Daoy (cell line): ENCODE measurements around the gene OTULINL. TPM values are rescaled to one million over a fixed set of nuclear protein-coding genes. Genes with fewer than 3 reads are reported as not detected.

Source experiments
- DNase-seq: peaks from one replicate; pipeline ENCODE4 v3.0.0-alpha.2; 2015; ENCODE audit warnings: low read depth
- total RNA-seq: library from RNA; depleted of rRNA; stranded (reverse); fragments of >200 nt; shearing (Covaris generic); gene quantifications from 2 replicates; pipeline ENCODE4 v1.2.3, GENCODE V29; 2014

OTULINL gene
- total RNA-seq, 1 experiment from 2014 or later: 1.9 TPM

DNA sequence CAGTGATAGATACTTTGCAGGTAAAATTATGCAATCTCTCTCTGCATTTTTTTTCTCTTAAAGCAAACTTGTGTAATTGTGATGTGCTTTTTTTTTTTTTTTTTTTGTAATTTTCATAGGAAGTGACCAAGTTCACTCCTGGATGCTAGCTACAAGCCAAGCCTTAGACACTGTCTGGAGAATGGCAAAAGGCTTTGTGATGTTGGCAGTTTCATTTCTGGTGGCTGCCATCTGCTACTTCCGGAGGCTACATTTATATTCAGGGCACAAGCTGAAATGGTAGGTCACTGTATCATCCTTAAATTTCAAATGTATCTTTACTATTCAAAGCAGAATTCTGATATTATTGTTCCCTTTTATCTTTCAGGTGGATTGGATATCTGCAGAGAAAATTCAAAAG, 19.3 kb downstream of the OTULINL start:
- DNase-seq: no peak

DNA sequence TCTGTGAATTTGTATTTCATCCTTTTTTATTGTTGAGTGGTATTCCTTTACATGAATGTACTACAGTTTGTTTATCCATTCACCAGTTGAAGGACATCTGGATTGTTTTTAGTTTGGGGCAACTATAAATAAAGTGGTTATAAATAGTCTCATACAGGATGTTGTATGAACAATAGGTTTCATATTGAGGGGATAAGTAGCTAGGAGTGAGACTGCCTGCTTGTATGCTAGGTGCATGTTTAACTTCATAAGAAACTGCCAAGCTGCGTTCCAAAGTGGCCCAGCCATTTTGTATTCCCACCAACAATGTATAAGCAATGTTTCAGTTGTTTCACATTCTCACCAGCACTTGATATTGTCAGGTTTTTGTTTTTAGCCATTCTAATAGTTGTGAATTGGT, 21.5 kb downstream of the OTULINL start:
- DNase-seq: no peak

DNA sequence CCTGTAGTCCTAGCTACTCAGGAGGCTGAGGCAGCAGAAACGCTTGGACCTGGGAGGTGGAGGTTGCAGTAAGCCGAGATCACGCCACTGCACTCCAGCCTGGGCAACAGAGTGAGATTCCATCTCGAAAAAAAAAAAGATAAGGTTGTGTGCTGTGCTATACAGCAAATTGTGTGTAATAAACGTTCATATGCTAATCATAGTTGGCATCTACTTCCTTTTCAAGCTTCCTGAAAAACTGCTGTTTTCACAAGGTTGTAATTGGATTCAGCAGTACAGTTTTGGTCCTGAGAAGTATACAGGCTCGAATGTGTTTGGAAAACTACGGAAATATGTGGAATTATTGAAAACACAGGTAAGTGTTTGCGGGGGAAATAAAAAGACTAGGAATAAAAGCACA, 25.5 kb downstream of the OTULINL start:
- no peak for DNase-seq

DNA sequence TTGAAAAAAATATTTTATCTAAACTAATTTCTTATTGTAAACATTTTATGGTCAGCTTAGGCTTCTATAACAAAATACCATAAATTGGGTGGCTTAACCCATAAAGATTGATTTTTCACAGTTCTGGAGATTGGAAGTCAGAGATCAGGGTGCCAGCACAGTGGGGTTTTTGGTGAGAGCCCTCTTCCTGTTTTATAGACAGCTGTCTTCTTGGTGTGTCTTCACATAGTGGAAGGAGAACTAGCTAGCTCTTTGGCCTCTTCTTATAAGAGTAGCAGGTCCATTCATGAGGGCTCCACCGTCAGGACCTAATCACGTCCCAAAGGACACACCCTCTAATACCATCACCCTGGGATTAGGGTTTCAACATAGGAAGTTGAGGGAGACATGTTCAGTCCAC, 26.6 kb downstream of the OTULINL start:
- no peak for DNase-seq

DNA sequence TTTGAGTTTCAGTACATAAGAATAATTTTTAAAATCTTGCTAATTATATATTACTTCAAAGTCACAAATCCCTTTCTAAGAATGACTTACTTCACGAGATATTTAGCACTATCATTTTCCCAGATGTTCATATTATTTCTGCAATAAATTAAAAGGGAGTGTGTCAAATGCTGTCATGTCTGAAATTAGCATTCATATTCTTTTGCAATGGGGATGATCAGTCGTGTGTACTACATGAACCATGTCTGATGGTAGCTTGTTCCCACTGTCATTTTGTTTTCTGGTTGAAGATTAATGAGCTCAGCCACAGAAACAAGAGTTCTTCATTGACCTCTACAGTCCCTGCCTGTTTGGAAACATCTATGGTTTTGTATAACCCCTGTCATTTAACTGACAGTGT, 30.1 kb downstream of the OTULINL start:
- no peak for DNase-seq

DNA sequence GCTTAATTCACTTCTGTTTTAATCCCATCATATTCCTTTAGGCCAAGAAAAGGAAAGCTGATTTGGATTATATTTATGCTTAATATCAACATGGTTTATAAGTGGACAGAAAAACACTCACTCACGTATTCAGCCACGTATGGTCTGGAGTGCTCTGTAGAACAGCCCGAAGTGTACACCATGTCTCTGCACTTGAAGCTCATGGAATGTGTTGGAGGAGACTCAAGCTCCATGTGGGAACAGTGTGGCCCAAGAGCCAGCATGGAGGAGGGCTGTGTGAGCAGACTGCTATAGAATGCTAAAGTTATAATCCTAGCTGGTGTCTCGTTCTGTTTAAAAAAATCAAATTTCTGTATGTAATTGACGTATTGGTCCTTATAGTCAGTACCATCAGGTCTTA, 32.9 kb downstream of the OTULINL start:
- no peak for DNase-seq

DNA sequence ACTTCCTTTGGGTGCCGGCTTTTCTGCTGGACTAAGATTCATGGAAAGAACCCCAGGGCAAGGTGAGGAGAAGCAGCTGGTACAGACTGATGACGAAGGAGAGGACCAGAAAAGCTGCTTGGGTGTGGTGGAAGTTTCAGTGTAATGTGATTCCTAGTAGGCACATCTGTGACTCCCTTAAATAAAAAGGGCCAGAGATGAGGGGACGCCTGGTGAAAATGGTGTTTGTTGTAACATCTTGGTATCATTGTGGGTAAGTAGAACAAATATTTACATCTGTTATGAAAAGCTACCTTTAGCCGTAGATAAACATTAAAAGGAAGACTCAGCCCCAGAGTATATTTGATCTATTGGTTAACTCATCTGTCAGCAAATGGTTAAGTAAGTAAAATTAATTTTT, 33.8 kb downstream of the OTULINL start:
- DNase-seq: no peak

DNA sequence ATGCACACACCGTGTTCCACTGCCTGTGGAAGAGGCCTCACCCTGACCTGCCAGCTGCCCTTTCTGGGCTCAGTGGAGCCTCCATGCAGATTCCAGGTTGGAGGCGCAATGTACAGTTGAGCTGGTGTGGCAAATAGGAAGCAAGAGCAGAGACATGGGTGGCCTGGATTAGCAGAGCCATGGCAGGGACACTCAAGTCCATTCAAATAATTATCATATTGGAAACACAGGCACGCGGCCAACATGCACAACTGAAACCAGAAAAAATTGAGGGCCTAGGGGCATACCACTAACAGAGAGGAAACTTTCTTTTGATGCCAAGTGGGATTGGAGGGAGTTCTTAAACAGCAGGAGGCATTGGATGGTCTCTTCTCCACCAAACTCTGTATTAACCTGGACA, 35.8 kb downstream of the OTULINL start:
- no peak for DNase-seq

DNA sequence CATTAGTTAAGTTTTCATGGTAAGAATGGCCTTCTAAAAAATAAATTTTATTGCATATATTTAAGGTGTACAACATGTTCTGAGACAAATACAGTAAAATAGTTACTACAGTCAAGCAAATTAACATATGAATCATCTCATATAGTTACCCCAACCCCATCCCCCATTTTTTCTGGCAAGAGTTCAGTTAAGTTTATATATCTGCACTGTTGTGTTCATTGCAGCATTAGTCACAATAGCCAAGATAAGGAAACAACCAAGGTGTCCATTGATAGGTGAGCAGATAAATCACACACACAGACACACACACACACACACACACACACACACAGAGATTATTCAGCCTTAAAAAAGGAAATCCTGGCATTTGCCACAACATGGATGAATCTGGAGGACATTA, 45.7 kb downstream of the OTULINL start:
- DNase-seq: no peak

DNA sequence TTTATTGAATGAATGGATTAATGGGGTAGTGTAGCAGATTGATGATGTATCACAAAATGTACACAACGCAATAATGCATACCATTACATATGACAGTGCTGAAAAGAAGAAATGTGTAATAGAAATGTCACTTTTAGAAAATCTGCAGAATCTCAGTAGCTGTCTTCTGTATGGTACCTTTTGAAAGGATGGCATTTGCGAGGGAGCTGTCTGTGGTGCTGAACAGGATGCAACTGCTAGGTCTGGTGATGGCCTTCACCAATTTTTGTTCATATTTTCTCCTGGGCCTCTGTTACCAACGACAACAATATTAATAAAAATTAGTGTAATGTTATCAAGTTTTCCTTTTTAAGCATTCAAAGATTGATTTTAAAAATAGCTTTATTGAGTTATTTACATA, 46.8 kb downstream of the OTULINL start:
- DNase-seq: peak; percentile 56

DNA sequence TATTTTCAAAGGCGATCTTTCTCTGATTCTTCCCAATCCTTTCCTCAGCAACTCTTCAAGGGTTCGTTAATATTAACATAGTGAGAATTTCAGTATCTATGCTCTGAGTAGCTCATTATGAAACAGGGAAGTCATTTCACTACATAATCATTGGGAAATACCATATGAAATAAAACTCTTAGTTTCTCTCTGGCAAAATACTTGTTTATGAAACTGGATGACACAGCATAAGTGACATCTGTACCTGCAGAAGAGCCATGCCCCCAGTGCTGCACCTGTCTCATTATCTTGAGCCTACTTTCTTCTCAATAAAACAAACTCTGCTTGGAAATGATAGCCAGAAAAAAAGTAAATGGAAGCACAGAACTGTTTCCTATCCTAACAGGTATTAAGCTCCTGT, 49.1 kb downstream of the OTULINL start:
- DNase-seq: no peak

DNA sequence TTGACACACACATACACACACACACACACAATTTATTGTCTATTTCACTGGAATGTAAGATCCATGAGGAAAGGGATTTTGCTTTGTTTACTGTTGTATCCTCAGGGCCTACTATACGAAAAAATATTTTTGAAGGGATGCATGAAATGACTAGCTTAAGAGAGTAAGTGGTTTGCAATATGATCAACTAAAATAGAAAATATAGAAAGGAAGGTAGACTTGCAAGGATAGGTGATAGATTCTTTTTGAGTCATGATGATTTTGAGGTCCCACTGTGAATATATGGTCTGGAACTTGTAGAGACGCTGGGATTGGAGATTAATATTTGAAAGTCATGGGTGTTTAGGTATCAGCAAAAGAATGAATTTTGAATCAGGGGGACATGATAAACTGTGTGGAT, 54.1 kb downstream of the OTULINL start:
- no peak for DNase-seq

DNA sequence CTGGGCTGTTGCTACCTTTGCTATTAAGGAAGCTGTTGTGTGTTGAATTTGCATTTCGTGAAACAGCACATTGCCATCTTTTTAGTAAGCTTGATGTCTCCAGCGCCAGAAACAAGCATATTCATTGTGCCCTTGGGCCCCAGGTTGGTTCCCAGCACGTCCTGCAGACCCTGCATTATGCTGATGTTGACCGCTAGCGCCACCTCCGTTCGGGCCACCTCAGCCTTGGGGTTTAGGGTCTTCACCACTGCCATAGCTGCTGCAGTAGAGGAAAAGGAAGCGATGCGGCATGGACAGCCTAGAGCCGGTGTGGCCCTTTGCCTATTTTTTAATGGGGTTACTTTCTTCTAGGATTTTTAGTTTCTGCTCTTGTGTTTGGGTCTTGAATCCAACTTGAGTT, 59.2 kb downstream of the OTULINL start:
- no peak for DNase-seq

DNA sequence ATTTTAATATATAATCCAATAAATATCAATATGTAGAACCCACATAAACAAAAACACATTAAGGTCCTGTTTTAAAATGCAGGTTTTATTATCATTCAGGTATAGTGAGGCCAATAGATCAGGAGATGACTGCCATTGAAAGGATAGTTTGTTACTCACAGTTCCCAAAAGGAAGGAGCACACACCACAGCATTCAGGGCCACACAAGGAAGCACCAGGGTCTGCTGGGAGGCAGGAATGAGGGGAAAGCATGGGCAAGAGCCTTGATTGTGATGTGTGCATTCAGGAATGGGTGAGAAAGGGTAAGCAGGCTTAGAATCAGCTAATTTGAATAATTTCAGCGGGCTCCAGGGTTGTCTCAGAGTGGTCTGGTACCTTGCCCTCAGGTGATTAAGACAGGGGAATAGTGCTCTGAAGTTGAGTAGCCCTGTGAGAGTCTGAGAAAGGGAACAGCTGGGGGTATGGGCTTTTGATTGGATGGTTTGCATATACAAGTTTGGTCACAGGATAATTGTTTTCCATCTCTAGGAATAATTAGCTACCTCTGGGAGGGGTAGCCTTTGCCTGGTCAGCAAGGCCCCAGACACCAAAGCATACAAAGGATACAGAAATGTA, 63.1 kb downstream of the OTULINL start:
- DNase-seq: no peak

DNA sequence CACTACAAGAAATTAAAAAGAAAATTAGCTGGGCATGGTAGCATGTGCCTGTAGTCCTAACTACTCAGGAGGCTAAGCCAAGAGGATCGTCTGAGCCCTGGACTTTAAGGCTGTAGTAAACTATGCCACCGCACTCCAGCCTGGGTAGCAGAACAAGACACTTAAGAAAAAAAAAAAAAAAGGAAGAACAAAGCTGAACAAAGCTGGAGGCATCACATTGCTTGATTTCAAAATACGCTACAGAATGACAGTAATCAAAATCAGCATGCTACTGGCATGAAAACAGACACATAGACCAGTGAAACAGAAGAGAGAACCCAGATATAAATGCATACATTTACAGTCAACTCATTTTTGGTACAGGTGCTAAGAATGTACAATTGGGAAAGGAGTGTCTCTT, 68.5 kb downstream of the OTULINL start:
- DNase-seq: no peak

DNA sequence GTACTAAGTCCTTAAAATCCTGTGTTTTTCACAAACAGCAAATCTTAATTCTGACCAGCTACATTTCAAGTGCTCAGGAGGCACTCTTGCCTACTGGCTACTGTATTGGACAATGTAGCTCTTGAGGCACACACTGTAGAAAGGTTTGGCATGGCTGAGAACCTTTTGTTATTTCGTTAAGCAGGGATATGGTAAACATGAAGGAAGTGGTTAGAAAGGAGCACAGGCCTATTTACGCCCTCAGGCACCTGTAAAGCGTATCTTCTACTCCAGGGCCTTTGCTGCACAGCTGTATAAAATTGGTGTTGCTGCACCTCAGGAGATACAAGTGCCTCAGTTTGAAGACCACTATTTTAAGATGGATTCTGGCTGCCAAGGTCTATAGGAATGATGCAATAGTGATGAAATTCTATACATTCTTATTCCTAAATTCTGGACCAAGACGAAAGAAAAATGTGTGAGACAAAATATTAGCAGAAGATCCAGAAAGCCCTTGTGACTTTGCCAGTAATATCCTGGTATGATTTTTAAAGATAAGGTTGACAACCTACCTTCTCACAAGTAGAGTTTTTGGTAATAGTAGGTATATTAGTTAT, 73.7 kb downstream of the OTULINL start:
- DNase-seq: no peak

DNA sequence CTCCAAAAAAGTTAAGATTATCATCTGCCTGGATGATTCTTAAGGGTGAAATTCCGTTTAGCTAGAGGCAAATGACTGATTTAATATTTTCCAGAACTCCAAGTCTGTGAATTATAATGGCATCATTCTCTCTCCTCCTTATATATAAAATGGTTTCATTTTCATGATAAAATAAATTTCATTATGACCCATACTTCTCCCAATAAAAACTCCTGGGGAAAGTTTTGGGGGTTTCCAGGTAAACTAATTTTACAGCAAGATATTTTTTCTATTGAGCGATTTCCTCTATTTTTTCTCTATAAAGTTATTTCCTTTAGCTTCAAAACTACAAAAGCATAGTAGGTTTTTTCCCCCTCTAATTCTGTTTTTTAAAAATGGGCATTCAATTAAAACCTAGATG, 75.3 kb downstream of the OTULINL start:
- no peak for DNase-seq

DNA sequence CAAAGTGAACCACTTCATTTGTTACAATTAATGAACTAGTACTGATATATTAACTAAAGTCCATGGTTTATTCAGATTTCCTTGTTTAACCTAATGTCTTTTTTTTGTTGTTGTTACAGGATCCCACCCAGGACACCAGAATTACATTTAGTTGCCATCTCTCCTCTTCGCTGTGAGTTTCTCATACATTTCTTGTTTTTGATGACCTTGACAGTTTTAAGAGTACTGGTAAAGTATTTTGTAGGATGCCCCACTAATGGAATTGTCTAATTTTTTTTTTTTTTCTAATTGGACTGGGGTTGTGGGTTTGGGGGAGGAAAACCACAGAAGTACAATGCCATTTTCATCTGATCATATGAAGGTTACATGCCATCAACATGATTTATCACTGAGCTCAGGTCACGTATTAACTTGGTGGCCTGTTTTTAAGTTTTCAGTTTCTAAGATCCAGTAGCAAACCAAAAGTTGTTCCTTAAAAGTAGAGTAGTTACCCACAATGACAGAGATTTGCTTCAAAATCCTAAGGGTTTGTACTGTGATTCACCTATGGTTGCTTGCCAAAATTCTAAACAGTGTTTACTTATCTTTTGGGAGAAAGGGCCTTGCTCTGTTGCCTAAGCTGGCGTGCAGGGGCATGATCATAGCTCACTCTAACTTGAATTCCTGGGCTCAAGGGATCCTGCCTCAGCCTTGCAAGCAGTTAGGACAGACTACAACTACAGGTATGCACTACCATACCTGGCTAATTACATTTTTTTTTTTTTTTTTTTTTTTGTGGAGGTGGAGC, 78.4 kb downstream of the OTULINL start:
- DNase-seq: peak; percentile 21

DNA sequence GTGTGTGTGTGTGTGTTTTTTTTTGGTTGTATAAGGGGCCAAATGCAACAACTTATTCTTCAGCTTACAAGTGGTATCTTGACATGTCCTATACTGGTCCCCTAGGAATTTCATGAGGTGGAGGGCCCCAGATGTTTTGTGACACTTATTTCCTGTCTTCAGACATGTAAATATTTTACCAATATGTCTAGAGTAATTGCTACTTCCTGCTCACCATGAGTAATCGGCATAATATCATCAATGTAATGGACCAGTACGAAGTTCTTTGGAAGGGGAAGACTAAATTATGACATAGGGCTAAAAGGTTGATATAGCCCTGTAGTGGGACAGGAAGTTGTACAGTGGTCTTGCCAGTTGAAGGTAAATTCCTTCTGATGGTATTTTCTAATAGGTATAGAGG, 79.2 kb downstream of the OTULINL start:
- DNase-seq: no peak
